Neural progenitor cell (in vitro differentiated cells): ENCODE measurements around the gene MYO10. TPM values are rescaled to one million over a fixed set of nuclear protein-coding genes. Genes with fewer than 3 reads are reported as not detected.

Experiments used
- DNase-seq: peaks from one replicate; pipeline ENCODE4 v3.0.0-alpha.2; 2016; ENCODE audit warnings: low spot score
- H2AFZ ChIP-seq: fragments of 200-600 bp; sonication (generic); replicated peaks from 2 replicates; pipeline ENCODE4 v1.6.1; 2016; ENCODE audit warnings: antibody characterized with exemption
- H3F3A ChIP-seq: fragments of 200-600 bp; sonication (generic); 2 replicates; pipeline ENCODE4 v1.6.1; 2016; ENCODE audit warnings: antibody characterized with exemption, low read depth
- H3K27ac ChIP-seq: fragments of 200-600 bp; sonication (generic); 2 replicates; pipeline ENCODE4 v1.5.1; 2016; ENCODE audit warnings: mild to moderate bottlenecking
- H3K27me3 ChIP-seq: fragments of 200-600 bp; sonication (generic); 2 replicates; pipeline ENCODE4 v1.6.1; 2016; ENCODE audit warnings: mild to moderate bottlenecking, moderate library complexity
- H3K36me3 ChIP-seq: fragments of 200-600 bp; sonication (generic); 2 replicates; pipeline ENCODE4 v1.5.1; 2016
- H3K4me1 ChIP-seq: fragments of 200-600 bp; sonication (generic); 2 replicates; pipeline ENCODE4 v1.6.1; 2016; ENCODE audit warnings: mixed run types
- H3K4me2 ChIP-seq: fragments of 200-600 bp; sonication (generic); 2 replicates; pipeline ENCODE4 v1.6.1; 2016
- H3K4me3 ChIP-seq: fragments of 200-600 bp; sonication (generic); 2 replicates; pipeline ENCODE4 v1.5.1; 2016
- H3K79me2 ChIP-seq: fragments of 200-600 bp; sonication (generic); 2 replicates; pipeline ENCODE4 v1.6.1; 2016; ENCODE audit warnings: low read depth
- H3K9ac ChIP-seq: fragments of 200-600 bp; sonication (generic); 2 replicates; pipeline ENCODE4 v1.6.1; 2016
- H3K9me3 ChIP-seq: fragments of 200-600 bp; sonication (generic); 2 replicates; pipeline ENCODE4 v1.5.1; 2016; ENCODE audit warnings: low read depth
- H4K20me1 ChIP-seq: fragments of 200-600 bp; sonication (generic); 2 replicates; pipeline ENCODE4 v1.6.1; 2016; ENCODE audit warnings: low read depth
- H3K27ac Mint-ChIP-seq: 3 replicates; pipeline ENCODE4 v1.8.0; 2021; ENCODE audit warnings: mixed read lengths
- H3K27me3 Mint-ChIP-seq: 2 replicates; pipeline ENCODE4 v1.8.0; 2022; ENCODE audit warnings: low read depth, mild to moderate bottlenecking, inconsistent platforms, moderate library complexity, mixed read lengths; ENCODE audit not compliant: insufficient read depth
- H3K36me3 Mint-ChIP-seq: 3 replicates; pipeline ENCODE4 v1.8.0; 2021; ENCODE audit warnings: mixed read lengths
- H3K4me1 Mint-ChIP-seq: 3 replicates; pipeline ENCODE4 v1.8.0; 2021; ENCODE audit warnings: mixed read lengths
- H3K4me3 Mint-ChIP-seq: 3 replicates; pipeline ENCODE4 v1.8.0; 2021; ENCODE audit warnings: mild to moderate bottlenecking, moderate library complexity, mixed read lengths
- H3K9me3 Mint-ChIP-seq: 3 replicates; pipeline ENCODE4 v1.8.0; 2020; ENCODE audit warnings: mixed read lengths
- EZH2 ChIP-seq: fragments of 200-600 bp; sonication (generic); IDR thresholded peaks from 2 replicates; pipeline ENCODE4 v1.6.1; 2017; ENCODE audit warnings: antibody characterized with exemption, mild to moderate bottlenecking, moderate library complexity
- EZH2phosphoT487 ChIP-seq: fragments of 200-600 bp; sonication (generic); IDR thresholded peaks from 2 replicates; pipeline ENCODE4 v1.6.1; 2017; ENCODE audit warnings: antibody characterized with exemption
- total RNA-seq: library from RNA; depleted of rRNA; stranded (reverse); fragments of >200 nt; gene quantifications from 2 replicates; pipeline ENCODE4 v1.2.3, GENCODE V29; 2015; ENCODE audit warnings: low replicate concordance
- TF ChIP-seq, protein P1 (sequence below): fragments of 200-600 bp; sonication (generic); IDR thresholded peaks from 2 replicates; pipeline ENCODE4 v1.5.1; 2017; ENCODE audit warnings: antibody characterized with exemption, mild to moderate bottlenecking

Gene MYO10
- total RNA-seq, 1 donor from 2014 or later = 39.1 TPM

DNA sequence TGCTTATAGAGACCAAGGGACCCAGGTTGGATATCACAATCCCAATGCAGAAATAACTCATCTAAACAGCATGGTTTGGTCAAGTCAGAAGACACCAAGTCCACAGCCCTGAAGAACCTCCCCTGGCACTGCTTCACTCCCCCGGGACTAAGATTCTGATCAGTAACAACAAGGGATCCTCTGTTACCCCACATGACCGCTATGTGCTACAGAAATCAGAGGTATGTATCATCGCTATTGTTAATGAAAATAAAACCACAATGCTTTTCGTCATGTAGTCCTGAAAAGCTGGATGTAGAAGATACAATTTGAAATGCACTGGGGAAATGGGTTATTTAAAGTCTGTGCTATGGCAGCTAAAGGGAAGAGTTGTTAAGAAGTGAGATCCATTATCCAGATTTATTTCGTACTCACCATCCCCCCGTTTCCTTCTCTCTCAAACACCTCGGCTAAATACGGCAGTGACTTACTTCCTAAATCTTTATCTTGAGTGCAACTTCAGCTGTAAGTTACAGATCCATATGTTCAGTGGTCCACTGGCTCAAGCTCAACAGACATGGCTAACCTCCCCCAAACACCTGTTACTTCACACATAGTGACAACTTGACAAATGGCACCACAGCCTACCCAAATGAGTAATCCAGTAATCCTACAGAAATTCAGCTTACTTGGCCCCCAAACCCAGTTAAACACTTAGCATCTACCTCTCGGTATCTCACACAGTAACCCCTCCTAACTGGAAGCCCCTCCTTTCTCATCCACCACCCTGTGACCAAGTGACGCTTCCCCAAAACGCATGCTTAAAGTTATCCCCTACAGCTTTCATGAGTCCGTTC is 129.2 kb downstream of the MYO10 start:
- no peak for DNase-seq
- Mint-ChIP-seq H3K27me3 (peaks cover 2% of the 10 kb centered on the region), H3K27ac (peak overlapping the region; percentile 23), H3K36me3 (peaks cover 6% of the 10 kb centered on the region), H3K4me3 (no peak overlapping the region), H3K4me1 (peaks cover 20% of the 10 kb centered on the region), H3K9me3 (no peaks in the 10 kb centered on the region)
- Histone ChIP-seq H3K9ac (no peak overlapping the region), H4K20me1 (peaks cover 16% of the 10 kb centered on the region), H3K4me3 (no peak overlapping the region), H3K27ac (no peak overlapping the region), H3K36me3 (no peaks in the 10 kb centered on the region), H3F3A (peaks cover 11% of the 10 kb centered on the region), H3K4me1 (peaks cover 22% of the 10 kb centered on the region), H2AFZ (no peak overlapping the region), H3K27me3 (no peaks in the 10 kb centered on the region), H3K4me2 (no peak overlapping the region), H3K79me2 (peaks cover 52% of the 10 kb centered on the region), H3K9me3 (no peaks in the 10 kb centered on the region)
- no peak for TF ChIP-seq EZH2
- no peak for TF ChIP-seq EZH2phosphoT487
- TF ChIP-seq, protein P1, sequence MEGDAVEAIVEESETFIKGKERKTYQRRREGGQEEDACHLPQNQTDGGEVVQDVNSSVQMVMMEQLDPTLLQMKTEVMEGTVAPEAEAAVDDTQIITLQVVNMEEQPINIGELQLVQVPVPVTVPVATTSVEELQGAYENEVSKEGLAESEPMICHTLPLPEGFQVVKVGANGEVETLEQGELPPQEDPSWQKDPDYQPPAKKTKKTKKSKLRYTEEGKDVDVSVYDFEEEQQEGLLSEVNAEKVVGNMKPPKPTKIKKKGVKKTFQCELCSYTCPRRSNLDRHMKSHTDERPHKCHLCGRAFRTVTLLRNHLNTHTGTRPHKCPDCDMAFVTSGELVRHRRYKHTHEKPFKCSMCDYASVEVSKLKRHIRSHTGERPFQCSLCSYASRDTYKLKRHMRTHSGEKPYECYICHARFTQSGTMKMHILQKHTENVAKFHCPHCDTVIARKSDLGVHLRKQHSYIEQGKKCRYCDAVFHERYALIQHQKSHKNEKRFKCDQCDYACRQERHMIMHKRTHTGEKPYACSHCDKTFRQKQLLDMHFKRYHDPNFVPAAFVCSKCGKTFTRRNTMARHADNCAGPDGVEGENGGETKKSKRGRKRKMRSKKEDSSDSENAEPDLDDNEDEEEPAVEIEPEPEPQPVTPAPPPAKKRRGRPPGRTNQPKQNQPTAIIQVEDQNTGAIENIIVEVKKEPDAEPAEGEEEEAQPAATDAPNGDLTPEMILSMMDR = no peak

- H3K79me2 ChIP-seq = peaks cover 59% of the 10 kb centered on the region
- peaks cover 2% of the 10 kb centered on the region for H3K27me3 Mint-ChIP-seq
Measured at GRCh38 chr5:16805486-16805885, 130.6 kb downstream of the MYO10 start.

DNA sequence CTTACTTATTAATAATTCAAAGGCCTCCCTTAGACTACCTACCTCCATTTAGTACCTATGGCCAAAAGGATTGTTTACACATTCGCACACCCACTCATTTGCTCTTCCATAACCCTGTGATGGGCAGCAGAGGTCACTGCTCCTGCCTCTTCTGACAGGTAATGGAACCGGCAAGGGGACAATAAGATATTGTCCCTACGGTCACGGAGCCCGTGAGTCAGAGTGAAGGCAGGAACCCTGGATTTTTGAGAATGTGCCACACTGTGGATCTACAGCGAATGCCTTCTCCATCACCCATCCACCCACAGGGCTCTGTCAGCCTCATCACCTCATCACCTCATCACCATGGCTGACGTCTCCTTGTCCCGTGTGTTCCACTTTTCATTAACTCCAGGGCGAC is 132.3 kb downstream of the MYO10 start:
- Histone ChIP-seq H3K36me3 (no peaks in the 10 kb centered on the region), H3K4me3 (no peak overlapping the region), H3K9ac (no peak overlapping the region), H4K20me1 (peaks cover 7% of the 10 kb centered on the region), H3K79me2 (peaks cover 53% of the 10 kb centered on the region), H3K27ac (no peak overlapping the region), H3K9me3 (no peaks in the 10 kb centered on the region), H3K4me2 (no peak overlapping the region), H2AFZ (no peak overlapping the region), H3K27me3 (no peaks in the 10 kb centered on the region), H3K4me1 (peaks cover 16% of the 10 kb centered on the region), H3F3A (no peaks in the 10 kb centered on the region)
- Mint-ChIP-seq H3K4me3 (no peak overlapping the region), H3K27ac (no peak overlapping the region), H3K9me3 (no peaks in the 10 kb centered on the region), H3K27me3 (peaks cover 2% of the 10 kb centered on the region), H3K4me1 (peaks cover 6% of the 10 kb centered on the region), H3K36me3 (peaks cover 5% of the 10 kb centered on the region)
- TF ChIP-seq EZH2 = no peak
- TF ChIP-seq EZH2phosphoT487 = no peak
- TF ChIP-seq, protein P1 = no peak
- DNase-seq = no peak

More at GRCh38 chr5:16805486-16805885, 130.6 kb downstream of the MYO10 start:
- Histone ChIP-seq H4K20me1 (peaks cover 14% of the 10 kb centered on the region), H3K9ac (no peak overlapping the region), H3K27me3 (no peaks in the 10 kb centered on the region), H3K27ac (no peak overlapping the region), H3K4me3 (no peak overlapping the region), H3F3A (peaks cover 11% of the 10 kb centered on the region), H3K4me2 (no peak overlapping the region), H3K9me3 (no peaks in the 10 kb centered on the region), H3K36me3 (no peaks in the 10 kb centered on the region), H2AFZ (no peak overlapping the region), H3K4me1 (peaks cover 26% of the 10 kb centered on the region)
- no peak overlapping the region for H3K4me3 Mint-ChIP-seq
- no peak overlapping the region for H3K27ac Mint-ChIP-seq
- no peaks in the 10 kb centered on the region for H3K9me3 Mint-ChIP-seq
- no peak for DNase-seq
- H3K36me3 Mint-ChIP-seq = peaks cover 6% of the 10 kb centered on the region
- peaks cover 20% of the 10 kb centered on the region for H3K4me1 Mint-ChIP-seq
- TF ChIP-seq EZH2 (no peak), EZH2phosphoT487 (no peak)
- TF ChIP-seq, protein P1 = no peak
